ENCODE measurements around the gene DNM3.

GRCh38 chr1:172144445-172145061, 303.3 kb downstream of the DNM3 start:
- TF ChIP-seq CTCF (IDR thresholded peaks at IDR 0.05; ENCODE audit: low read depth, low read length, poor library complexity, severe bottlenecking): no peak
- TF ChIP-seq EZH2phosphoT487 (IDR thresholded peaks at IDR 0.05; ENCODE audit: borderline replicate concordance, low read length): no peak

Measured in DOHH2 (cell line).